Measurements from ENCODE around the gene BEST4. TPM values are rescaled to one million over a fixed set of nuclear protein-coding genes. Genes with fewer than 3 reads are reported as not detected.
A peak's percentile ranks its signal among the peaks of the same experiment; 100 is the strongest.
"Not testable (repeated sequence)": the region's sequence is repeated elsewhere in the genome, so short reads cannot be mapped to it uniquely, and the experiment has no call there.

BEST4 gene
- total and polyA plus RNA-seq, 7 donors = 0.08 TPM; not detected in 6

- peak overlapping the region; percentile 98 for H3K4me3 ChIP-seq
- TF ChIP-seq CTCF (IDR thresholded peaks at IDR 0.05) = no peak
- ATAC-seq (no peak), DNase-seq (no peak)
- 74 to 88% (median 78%) methylated on average over 14 of the region's 14 CpGs for WGBS, 3 donors
- H3K36me3 ChIP-seq (ENCODE audit: insufficient read depth in 1 of 2, low read depth in 1 of 2) = peaks cover 9 to 55% of the 10 kb centered on the region in 2 donors
- no peaks in the 10 kb centered on the region for H3K27me3 ChIP-seq (ENCODE audit: insufficient read depth in 3 of 3, low read length in 2 of 3)
- H3K9me3 ChIP-seq = no peaks in the 10 kb centered on the region
- intact Hi-C loops (cut with DNase I) = no loop called here
- peak overlapping the region; percentile 98 for H3K27ac ChIP-seq
- H3K4me1 ChIP-seq = peaks cover 10% of the 10 kb centered on the region
These were observed 10.4 kb downstream of the BEST4 start for GRCh38 chr1:44777547-44777946.

DNA sequence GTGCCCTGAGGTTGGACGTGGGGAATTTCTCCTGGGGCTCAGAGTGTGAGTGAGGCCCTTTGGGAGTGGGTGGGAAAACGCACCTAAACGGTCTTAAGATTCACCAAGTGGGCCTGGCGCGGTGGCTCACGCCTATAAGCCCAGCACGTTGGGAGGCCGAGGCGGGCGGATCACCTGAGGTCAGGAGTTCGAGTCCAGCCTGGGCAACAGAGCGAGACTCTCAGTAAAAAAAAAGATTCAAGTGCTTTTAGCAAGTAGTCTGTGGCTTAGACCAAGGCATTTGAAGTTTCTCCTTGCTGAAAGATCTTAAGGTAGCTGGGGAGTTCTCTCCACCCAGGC lies 11.3 kb downstream of the BEST4 start:
- ATAC-seq (no peak), DNase-seq (no peak)
- H3K4me3 ChIP-seq = peak overlapping the region; percentile 98
- TF ChIP-seq CTCF (IDR thresholded peaks at IDR 0.05) = no peak
- peak overlapping the region; percentile 98 for H3K27ac ChIP-seq
- WGBS, 3 donors = 57 to 62% (median 61%) methylated on average over 12 of the region's 12 CpGs
- H3K4me1 ChIP-seq = peaks cover 10% of the 10 kb centered on the region
- peaks cover 9 to 55% of the 10 kb centered on the region in 2 donors for H3K36me3 ChIP-seq (ENCODE audit: insufficient read depth in 1 of 2, low read depth in 1 of 2)
- H3K9me3 ChIP-seq = no peaks in the 10 kb centered on the region
- intact Hi-C loops (cut with DNase I) = no loop called here
- no peaks in the 10 kb centered on the region for H3K27me3 ChIP-seq (ENCODE audit: insufficient read depth in 3 of 3, low read length in 2 of 3)

- intact Hi-C loops (cut with DNase I) = loop anchor here in 1 of 2 donors (2.0 kb wide), 1 partner anchor 43 kb away; no protein-coding TSS in a partner anchor
- H3K27ac ChIP-seq = peak overlapping the region; percentile 98
- H3K4me3 ChIP-seq = peak overlapping the region; percentile 98
- WGBS, 3 donors = 9 to 11% (median 11%) methylated on average over 31 to 36 of the region's 36 CpGs
- no peaks in the 10 kb centered on the region for H3K9me3 ChIP-seq
- DNase-seq = no peak
- H3K36me3 ChIP-seq (ENCODE audit: insufficient read depth in 1 of 2, low read depth in 1 of 2) = peaks cover 9 to 49% of the 10 kb centered on the region in 2 donors
- no peak for TF ChIP-seq CTCF (IDR thresholded peaks at IDR 0.05)
- peak; percentile 13 to 40 (median 18) for ATAC-seq
- H3K4me1 ChIP-seq = peaks cover 10% of the 10 kb centered on the region
- H3K27me3 ChIP-seq (ENCODE audit: insufficient read depth in 3 of 3, low read length in 2 of 3) = no peaks in the 10 kb centered on the region
These were observed 11.8 kb downstream of the BEST4 start for GRCh38 chr1:44775930-44776729.

DNA sequence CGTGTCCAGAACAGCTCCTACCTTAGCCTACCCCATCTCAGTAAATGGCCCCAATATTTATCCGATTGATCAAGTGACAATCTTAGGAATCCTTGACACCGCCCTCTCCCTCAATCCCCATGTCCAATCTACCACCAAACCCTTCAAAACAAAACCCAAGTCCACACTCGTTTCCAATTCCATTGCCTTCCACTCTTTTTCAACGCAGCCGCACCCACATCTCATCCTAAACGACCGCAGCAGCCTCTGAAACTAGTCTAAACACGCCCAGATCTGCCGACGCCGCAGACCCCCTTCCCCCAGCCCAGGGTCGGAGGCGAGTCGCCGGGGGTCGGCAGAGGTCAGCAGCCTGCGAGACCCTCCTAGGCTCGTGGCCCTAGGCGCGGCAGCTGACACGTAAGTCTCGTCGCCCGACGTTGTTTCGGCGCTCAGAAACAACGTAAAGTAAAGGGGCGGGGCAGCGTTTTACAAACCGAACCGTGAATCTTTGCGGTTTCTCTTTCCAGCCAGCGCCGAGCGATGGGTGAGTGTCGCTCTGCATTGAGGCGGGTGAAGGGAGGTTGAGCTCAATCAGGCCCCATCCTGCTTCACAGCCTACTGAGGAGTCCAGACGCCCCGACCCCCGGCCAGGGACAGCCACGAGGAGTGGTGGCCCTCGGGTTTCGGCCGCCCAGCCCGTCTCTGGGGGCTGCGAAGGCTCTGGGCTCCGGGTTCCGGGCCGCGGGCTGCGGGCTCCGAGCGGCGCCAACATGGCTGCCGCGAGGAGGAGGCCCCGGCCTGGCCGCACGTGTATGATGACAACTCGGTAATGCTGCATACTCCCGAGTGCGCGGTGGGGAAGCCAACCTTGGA lies 12.7 kb downstream of the BEST4 start, which contains the start of gene RPS8:
TSS of gene RPS8 (plus strand) at position 463 of the 852 bp plus-strand sequence. CDS start at position 520, 57 bp downstream.
- H3K4me1 ChIP-seq = peaks cover 10% of the 10 kb centered on the region
- TF ChIP-seq CTCF (IDR thresholded peaks at IDR 0.05) = no peak
- 0 to 1% (median 0%) methylated on average over 65 of the region's 65 CpGs for WGBS, 3 donors
- peaks cover 9 to 41% of the 10 kb centered on the region in 2 donors for H3K36me3 ChIP-seq (ENCODE audit: insufficient read depth in 1 of 2, low read depth in 1 of 2)
- H3K9me3 ChIP-seq = no peaks in the 10 kb centered on the region
- ATAC-seq (peak; percentile 89 to 91 (median 90)), DNase-seq (peak; percentile 92 to 95)
- H3K4me3 ChIP-seq = peak within 1 kb of the TSS; percentile 98
- H3K27me3 ChIP-seq (ENCODE audit: insufficient read depth in 3 of 3, low read length in 2 of 3) = no peaks in the 10 kb centered on the region
- intact Hi-C loops (cut with DNase I) = loop anchor here in 1 of 2 donors (2.0 kb wide), 1 partner anchor 43 kb away; no protein-coding TSS in a partner anchor
- peak within 1 kb of the TSS; percentile 98 for H3K27ac ChIP-seq

GRCh38 chr1:44766421-44766820 lies 21.5 kb downstream of the BEST4 start:
- H3K27ac ChIP-seq; intact Hi-C loops (cut with DNase I); H3K36me3 ChIP-seq (ENCODE audit: insufficient read depth in 1 of 2, low read depth in 1 of 2); DNase-seq; H3K27me3 ChIP-seq (ENCODE audit: insufficient read depth in 3 of 3, low read length in 2 of 3); H3K4me3 ChIP-seq; H3K4me1 ChIP-seq; ATAC-seq; H3K9me3 ChIP-seq: not testable (repeated sequence)
- WGBS, 3 donors = 91 to 97% (median 96%) methylated on average over 6 of the region's 6 CpGs

Measured in psoas muscle (tissue), 8 donors.